ENCODE data around the gene TTC39B.

TTC39B gene

DNA sequence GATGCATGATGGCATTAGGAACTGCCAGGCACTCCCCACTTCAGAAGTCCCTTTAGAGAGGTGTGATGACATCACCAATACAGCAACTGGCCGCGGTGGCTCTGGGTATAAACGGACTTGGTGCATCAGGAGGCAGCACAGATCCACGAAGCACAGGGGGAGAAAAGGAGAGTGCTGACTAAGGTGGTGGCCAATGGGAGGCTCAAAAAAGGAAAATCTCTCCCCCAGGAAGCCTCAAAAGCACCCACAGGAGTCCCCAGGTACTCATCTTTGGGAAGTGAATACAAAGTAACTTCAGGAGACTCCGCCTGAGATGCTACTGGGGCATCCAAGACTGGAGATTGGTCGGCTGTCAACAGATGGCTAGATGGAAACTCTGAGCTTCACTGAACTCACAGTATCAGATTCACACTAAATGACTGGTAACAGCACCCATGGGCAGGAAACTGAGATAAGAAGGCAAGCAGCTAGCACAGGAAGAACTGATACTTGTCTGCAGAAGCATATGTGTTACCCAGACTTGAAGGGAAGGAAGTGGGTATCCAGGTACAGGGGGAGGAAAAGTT, 7.6 kb downstream of the TTC39B start:
- no peak for DNase-seq

DNA sequence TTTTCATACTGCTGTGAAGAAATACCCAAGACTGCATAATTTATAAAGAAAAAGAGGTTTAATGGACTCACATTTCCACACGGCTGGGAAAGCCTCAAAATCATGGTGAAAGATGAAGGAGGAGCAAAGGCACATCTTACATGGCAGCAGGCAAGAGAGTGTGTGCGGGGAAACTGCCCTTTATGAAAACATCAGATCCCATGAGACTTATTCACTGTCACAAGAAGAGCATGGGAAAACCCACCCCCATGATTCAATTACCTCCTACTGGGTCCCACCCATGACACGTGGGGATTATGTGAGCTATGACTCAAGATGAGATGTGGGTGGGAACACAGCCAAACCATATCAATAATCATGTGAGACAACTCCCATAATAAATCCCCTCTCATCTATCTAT, 8.7 kb downstream of the TTC39B start:
- peak; percentile 54 for DNase-seq

DNA sequence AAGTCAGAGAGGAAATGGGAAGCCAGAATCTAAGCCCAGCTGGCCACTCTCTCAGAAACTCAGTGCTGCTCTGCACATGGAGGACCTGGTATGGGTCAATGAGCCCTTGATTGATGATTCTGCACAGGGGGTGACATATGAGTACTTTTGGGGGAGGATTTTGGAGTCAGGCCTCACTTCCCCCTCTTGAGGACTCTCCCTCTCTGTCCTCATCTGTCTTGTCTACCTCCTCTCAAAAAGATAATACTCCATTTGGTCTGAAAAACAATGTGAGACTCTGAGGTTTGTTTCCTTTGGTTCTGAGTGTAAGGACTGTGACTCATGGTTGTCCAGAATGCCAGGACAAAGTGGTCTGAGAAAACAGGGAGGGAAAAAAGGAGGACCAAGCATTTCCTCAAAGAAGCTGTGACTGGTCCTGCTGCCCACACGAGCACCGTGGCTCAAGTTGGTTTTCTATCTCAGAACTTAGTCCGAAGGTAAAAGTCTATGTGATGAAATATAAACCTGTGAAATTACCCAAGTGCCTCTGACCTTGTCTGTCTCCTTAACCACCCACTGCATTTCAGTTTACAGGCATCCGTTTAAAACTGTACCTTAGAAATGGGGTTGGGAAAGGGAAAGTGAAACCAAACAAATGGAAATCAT, 11.1 kb downstream of the TTC39B start:
- peak; percentile 60 for DNase-seq

DNA sequence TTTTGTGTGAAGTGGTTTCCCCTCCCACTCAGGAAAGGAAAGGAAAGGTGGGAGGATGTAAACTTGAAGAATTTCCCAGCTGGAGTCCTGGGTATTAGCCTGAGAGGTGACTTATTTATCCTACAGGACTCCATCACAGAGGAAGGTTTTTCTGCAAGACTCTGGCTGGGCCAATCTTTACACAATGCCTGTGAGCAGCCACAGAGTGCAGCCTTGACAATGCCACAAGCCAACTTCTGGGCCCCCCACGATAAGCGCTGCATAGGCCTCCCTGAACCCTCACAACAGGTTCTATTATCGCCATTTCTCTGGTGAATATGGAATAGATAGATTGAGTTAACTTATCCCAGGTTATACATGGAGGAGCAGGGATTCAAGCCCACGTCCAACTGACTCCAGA, 12.4 kb downstream of the TTC39B start:
- DNase-seq, result no peak

DNA sequence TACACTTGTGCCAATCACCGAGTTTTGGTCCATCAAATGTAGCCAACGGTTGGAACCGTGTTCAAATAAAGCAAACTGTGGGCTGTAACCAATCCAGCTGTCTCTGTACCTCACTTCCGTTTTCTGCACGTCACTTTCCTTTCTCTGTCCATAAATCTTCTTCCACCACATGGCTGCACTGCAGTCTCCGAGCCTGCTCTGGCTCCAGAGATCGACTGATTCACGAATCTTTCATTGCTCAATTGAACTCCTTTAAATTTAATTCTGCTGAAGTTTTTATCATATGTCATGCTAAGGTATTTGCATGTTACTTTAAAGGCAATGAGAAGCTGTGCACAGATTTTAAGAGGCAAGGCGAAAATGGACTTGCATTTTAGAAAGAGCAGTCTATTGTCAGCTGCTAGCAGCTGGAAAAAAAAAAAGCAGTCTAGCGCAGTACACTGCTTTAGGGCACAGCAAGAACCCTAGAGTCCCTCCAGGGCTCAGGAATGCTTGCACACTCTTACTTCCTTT, 13.2 kb downstream of the TTC39B start:
- DNase-seq, result no peak

DNA sequence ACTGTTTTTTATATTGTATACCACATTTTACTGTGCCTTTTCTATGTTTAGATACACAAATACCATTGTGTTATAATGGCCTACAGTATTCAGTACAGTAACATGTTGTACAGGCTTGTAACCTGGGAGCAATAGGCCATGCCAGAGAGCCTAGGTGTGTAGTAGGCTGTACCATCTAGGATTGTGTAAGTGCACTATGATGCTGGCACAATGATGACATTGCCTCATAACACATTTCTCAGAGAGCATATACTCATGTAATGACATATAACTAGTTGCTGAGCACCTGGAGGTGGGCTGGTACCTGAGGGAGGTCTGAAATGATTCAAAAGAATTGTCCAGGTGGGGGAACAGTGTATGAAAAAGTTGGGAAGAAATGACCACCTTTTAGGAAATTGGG, 13.9 kb downstream of the TTC39B start:
- DNase-seq, result no peak

DNA sequence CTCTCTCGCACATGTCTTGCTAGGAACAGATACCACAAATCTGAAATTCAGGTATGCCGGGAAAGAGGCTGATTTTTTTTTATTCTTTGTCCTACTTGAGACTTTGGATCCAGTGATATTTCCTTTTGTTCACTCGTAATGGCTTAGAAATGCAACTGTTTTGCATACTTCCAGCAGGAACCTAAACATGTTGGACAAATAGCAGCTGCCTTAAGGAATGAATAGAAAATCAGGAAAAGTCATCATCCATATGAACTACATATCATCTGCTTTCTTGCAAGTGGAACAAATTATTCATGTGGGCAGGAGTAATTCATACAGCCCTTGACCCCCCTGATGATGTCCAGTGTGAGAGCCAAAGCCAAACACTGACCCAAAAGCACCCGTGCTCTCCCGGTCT, 17.4 kb downstream of the TTC39B start:
- DNase-seq, result no peak

DNA sequence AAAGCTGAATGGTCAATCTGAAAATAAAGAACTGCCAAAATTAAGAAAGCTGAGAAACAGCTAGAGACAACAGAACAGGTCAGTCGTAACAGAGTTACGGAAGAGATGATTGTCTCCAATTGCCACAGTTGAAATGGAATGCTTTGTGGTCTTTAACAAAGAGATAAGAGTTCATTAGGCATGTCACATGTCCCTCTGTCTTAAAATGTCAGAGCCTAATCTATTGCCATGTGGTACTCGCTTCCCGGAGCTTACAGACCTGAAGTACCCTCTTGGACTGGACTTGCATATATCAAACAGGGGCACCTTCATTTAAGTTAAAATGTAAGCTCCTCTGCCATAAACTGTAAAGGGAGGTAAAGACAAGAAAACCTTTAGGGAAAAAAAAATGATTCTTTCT, 19.7 kb downstream of the TTC39B start:
- no peak for DNase-seq

DNA sequence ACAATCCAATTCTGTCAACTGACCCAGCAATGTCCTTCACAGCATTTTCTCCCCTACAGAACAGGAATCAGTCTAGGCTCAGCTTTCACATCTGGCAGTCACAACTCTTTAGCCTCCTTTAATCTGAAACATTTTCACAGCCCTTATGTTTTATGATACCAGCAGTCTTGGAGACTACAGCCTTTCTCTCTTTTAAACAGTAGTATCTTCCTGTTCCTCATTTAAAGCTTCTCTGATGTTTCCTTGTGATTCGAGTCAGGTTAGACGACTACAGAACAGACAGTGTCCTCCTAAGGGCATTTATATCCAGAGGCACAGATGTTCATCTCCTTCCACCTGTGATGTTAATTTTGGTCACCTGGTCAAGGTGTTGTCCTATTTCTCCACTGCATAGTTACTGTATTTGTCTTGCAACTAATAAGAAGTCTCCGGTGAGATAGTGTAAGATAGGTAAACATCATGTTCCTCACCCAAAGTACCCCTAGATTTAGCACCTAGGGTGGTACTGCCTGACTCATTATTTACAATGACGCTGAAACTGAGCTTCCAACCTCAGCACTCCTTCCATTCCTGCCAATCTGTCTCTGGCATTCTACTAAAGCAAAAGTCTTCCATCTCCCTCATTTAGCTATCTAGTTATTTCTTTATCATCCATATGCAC, 20.7 kb downstream of the TTC39B start:
- DNase-seq, result no peak

DNA sequence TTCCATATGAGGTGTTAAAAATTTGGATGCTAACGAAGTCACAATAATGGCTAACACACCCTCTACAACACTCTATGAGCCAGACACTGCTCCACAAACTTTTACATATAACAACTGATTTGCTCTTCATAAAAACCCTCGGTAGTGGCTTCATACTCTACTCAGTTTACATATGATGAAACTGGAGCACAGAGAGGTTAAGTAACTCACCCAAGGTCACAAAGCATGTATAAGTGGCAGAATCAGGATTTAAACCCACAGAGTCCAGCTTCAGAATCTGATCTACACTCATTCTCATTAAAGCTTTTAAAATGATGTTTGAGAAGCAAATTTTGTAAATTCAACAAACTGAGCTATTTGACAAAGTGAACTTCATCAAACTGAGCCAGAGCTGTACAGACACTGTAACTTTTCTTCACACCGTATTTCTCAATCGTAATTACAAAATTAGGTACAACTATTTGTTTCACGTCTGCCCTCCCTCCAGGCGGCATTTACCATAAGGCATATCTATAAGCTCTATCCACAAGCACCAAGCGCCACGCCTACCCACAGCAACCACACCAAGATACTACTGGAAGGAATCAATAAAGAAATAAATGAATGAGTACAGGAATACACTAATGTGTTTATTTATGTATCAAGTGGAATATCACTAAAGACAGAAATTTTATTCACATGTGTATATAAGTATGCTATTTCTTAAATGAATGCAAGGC, 24.3 kb downstream of the TTC39B start:
- no peak for DNase-seq

DNA sequence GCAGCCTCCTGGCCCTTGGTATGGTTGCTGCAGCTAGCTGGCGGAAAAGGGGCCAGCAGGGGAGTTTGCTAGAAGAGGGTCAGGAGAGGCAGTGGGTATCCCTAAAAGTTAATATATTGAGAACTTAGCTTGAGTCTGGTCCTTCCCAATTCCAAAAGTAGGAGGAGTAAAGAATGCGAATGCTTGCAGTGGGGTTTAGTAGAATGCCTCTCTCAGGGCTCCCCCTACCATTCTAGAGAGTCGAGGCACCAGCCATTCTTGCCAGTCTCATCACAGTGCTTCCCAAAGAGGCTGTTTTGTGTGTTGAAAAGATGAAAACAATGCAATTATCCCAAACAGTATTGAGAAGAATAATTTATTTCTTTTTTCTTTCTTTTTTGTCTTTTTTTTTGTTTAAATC, 26.4 kb downstream of the TTC39B start:
- DNase-seq, result no peak

DNA sequence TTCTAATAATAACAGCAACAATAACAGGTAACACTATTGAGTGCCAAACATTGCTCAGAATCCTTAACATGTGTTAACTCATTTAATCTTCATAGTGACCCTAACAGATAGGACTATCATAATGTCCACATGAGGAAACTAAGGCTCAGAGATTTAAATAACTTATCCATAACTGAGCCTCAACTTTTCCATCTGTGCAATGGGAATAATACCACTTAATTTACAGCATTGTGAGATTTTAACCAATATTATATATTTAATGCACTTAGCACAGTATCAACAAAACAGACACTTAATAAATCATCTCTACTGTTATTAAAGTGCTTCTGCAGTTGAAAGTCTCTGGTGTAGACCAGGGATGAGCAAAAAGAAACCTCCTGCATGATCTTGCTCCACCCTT, 28.2 kb downstream of the TTC39B start:
- DNase-seq, result no peak

DNA sequence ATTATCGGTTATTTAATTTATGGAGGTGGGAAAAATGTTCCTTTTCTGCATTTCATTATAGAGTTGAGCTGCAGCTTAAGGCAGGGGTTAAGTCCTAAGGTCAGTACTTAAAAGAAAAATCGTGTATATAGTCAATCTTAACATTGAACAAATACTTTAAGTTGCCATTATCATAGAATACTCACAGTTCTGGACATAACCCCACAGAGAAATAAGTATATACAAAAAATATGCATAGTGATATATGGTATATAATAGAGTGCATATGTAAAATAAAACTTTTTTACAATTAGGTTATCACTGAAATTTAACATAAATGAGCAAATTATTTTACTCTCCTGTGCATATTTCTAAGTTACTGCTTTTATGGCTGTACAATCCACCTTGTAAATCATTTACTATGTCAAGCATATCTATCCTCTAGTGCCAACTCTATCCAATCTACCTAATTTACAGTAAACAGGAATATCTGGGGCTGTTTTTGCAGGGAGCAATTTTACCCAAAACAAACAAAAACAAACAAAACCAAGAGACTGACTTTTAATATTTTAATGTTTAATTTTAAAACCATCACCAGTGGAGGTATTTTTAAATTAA, 28.8 kb downstream of the TTC39B start:
- no peak for DNase-seq

DNA sequence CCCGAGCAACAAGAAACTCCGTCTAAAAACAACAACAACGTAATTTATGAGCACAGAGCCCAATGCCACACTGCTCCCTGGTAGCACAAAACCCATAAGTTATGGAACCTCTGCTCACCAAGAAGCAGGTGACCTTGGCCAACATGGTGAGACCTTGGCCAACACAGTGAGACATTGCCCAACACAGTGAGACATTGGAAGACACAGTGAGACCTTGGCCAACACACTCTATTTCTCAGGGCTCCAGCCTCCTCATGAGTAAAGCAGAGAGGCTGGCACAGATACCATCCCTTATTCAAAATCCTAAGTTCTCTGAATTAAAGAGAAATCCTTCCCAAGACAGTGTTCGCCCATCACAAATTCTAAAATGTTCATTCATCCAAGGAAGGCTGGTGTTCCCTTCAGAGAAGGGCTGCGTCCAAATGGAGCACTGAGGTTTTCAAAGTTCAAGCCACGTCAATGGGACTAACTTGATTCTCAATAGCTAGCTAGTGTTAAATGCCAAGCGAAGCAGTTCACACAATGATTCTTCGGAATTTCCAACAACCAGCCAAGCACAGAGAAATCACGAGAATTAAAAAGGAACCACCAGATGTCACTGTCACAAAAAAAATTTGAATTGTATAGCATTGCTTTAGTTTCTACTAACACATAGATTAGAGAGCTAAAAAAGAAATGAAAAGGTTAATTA, 29.5 kb downstream of the TTC39B start:
- DNase-seq, result peak; percentile 42

DNA sequence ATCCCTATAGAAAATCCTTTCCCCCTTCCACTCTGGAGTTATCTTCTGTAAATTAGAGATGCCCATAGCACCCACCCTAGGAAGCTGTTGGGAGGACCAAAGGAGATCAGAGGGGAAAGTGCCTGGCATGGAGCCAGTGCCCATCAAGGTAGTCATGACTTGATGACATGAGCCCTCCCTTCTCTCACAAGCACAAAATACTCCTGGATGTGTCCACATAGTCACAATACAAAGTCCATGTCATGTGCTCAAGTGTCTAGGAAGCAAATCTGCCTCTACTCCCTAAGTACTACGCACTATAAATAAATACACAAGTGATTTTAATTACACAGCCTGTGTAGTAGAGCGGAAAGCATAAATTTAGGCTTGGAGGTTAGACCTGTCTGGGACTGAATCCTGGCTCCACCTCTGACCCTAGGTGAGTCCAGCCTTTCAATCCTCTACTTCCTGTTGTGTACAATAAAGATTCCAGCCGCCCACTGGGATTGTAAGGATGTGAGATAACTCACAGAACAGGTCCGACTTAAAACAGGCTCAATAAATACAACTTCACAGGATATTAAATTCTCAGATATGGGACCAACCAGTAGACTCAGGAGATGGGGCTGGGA, 30.6 kb downstream of the TTC39B start:
- DNase-seq, result no peak

DNA sequence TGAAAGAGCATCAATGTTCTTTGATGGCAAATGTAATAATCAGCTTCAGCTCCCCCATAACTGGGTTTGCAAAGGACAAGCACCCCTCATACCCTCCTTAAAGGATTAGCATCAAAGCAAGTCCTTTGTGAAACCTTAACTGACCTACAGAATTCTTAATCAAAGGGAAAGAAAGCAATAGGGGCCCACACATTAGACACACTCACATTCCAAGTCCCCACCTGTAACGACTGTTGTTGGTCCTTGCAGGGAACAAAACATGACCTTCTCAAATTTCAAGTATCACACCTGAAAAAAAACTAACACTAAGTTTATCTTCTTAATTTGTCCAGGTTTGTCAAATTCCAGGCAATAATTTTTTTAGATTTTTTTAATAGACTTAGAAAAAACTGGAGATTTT, 32.6 kb downstream of the TTC39B start:
- no peak for DNase-seq

DNA sequence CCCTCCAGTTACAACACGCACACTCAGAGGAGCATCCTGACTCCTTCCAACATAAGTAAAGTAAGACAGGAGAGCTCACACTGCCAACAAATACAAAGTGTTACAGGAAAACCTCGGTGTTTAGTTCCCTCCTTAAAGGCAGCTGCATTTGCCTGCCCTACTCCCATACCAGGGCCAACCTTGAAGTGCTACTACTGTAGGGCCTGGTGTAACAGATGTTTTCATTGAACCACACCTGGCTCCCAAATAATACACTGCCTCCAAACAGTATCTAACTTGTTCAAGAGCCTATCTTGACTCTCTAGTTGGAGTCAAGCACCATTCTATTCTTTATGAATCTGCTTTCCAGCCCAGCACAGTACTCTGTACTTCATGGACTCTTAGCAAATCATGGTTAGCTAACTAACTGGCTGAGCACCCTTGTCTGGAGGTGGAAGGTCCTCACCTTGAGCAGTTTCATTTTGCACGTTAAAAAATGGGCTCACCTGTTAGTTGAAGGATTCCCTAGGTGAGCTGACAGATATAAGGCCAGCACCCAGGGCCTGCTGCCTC, 34.6 kb downstream of the TTC39B start:
- DNase-seq, result no peak

DNA sequence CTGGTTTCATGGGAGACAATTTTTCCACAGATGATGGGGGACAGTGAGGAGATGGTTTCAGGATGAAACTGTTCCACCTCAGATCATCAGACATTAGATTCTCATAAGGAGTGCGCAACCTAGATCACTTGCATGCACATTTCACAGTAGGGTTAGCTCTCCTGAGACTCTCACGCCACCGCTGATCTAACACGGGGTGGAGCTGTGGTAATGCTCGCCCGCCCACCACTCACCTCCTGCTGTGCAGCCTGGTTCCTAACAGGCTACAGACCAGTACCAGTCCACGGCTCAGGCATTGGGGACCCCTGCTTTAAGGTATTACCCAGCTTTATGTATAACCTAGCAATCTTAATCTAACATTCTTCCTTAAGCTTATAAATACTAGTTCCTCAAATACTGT, 35.6 kb downstream of the TTC39B start:
- DNase-seq, result no peak

DNA sequence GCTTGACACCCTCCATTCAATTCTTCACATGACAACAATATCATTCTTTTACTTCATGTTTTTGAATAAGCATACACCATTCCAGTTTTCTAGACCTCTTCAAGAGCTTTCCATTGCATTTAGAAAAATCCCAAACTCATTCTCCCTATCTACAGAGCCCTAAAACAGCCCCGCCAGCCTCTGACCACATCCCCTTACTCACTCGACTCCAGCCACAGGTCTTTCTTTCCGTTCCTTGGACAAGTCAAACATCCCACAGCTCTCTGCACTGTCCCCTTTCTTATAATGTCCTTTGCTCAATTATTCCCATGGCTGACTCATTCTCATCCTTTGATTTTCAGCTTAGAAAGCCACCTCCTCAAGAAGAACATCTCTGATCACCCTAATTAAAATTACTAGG, 38.2 kb downstream of the TTC39B start:
- no peak for DNase-seq

DNA sequence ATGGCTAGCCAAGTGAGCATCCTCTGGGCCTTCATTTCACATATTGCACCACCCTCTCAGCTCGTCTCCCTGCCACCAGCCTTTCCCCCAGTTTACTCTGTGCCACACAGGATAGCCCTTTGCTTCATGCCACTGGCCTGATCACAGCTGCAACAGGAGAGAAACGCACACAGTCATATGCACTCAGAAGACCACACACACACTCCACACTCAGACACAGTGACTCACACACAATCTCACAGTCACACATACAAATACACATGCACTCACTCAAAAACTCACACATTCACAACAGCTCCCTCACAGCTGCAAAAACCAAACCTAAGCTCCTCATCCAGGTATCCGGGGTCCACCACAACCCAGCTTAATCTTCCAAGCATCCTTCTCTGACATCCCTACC, 38.7 kb downstream of the TTC39B start:
- DNase-seq, result no peak

DNA sequence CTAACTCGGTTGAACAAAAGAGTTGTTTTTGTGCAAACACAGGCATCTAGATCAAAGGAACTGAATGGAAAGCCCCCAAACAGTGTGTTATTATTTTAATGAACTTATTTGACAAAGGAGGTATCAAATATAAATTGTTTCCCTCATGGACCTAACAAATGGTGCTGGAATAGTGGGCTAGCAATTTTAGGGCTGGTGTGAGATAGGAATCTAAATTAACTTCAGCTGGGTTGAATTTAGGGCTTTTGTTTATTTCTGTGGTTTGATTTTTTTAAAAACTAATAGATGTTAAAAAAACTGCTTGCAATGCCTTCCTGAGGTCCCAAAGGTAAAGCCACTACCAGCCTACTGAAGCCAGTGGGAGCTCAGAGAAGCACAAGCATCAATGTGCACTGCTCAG, 42.1 kb downstream of the TTC39B start:
- DNase-seq, result no peak

DNA sequence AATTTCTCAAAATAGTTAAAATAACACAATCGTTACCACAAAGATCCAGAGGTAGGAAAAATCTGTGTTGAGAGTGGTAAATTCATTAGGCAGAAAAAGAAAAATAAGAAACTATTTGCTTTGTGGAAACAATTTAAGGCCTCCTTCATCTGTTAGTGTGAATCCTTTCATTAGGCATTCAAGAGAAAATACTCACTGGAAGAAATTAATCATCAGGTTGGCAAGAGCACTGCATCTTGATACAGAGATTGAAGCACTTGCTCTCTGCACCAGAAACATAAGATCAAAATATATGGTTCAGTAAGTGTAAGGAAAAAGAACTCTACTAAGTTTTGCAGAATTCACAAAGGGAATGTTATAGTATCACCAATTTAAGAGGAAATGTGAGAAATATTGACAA, 44.4 kb downstream of the TTC39B start:
- DNase-seq, result no peak
